Neural cell (in vitro differentiated cells): Measurements from ENCODE around the gene PGA4. TPM values are rescaled to one million over a fixed set of nuclear protein-coding genes. Genes with fewer than 3 reads are reported as not detected.
"Not testable (repeated sequence)": the region's sequence is repeated elsewhere in the genome, so short reads cannot be mapped to it uniquely, and the experiment has no call there.

ENCODE experiments used
- H2AFZ ChIP-seq: fragments of 200-600, 300-800 bp; sonication (generic), shearing (Covaris generic); 2 replicates; pipeline ENCODE4 v1.6.0; 2014; ENCODE audit warnings: low read depth, mild to moderate bottlenecking, antibody characterized with exemption, low read length, moderate library complexity
- H3F3A ChIP-seq: fragments of 200-600 bp; shearing (Covaris generic); 2 replicates; pipeline ENCODE4 v1.6.1; 2016; ENCODE audit warnings: mild to moderate bottlenecking, moderate library complexity, mixed read lengths, antibody characterized with exemption, low read length; ENCODE audit not compliant: insufficient read depth, poor library complexity, severe bottlenecking
- H3K27ac ChIP-seq: fragments of 200-600, 300-800 bp; sonication (generic), shearing (Covaris generic); 2 replicates; pipeline ENCODE4 v1.5.1; 2014; ENCODE audit warnings: mild to moderate bottlenecking, low read length, moderate library complexity
- H3K27me3 ChIP-seq: fragments of 300-800, 200-600 bp; sonication (generic), shearing (Covaris generic); 2 replicates; pipeline ENCODE4 v1.6.0; 2014; ENCODE audit warnings: mild to moderate bottlenecking, low read depth, low read length, moderate library complexity; ENCODE audit not compliant: insufficient read depth
- H3K36me3 ChIP-seq: fragments of 300-800, 200-600 bp; sonication (generic), shearing (Covaris generic); 2 replicates; pipeline ENCODE4 v1.5.1; 2014; ENCODE audit warnings: mild to moderate bottlenecking, antibody characterized with exemption, low read length, moderate library complexity; ENCODE audit not compliant: insufficient read depth
- H3K4me2 ChIP-seq: fragments of 300-800, 200-600 bp; sonication (generic), shearing (Covaris generic); 2 replicates; pipeline ENCODE4 v1.6.0; 2014; ENCODE audit warnings: mild to moderate bottlenecking, low read length
- H3K4me3 ChIP-seq: fragments of 300-800, 200-600 bp; sonication (generic), shearing (Covaris generic); 2 replicates; pipeline ENCODE4 v1.5.1; 2014; ENCODE audit warnings: mild to moderate bottlenecking, low read length, moderate library complexity
- H3K79me2 ChIP-seq: fragments of 200-600 bp; shearing (Covaris generic); replicated peaks from 2 replicates; pipeline ENCODE4 v1.6.0; 2014; ENCODE audit warnings: mild to moderate bottlenecking, low read length, moderate library complexity; ENCODE audit not compliant: insufficient read depth
- H3K9ac ChIP-seq: fragments of 300-800, 200-600 bp; sonication (generic), shearing (Covaris generic); 2 replicates; pipeline ENCODE4 v1.6.1; 2016; ENCODE audit warnings: mild to moderate bottlenecking, low read length, mixed read lengths
- H3K9me2 ChIP-seq: fragments of 200-600 bp; shearing (Covaris generic); 2 replicates; pipeline ENCODE4 v1.6.1; 2016; ENCODE audit warnings: mild to moderate bottlenecking, low read length, mixed read lengths; ENCODE audit not compliant: insufficient read depth
- H3K9me3 ChIP-seq: fragments of 200-600, 300-800 bp; sonication (generic), shearing (Covaris generic); 2 replicates; pipeline ENCODE4 v1.6.1; 2016; ENCODE audit warnings: mild to moderate bottlenecking, mixed run types, low read length, moderate library complexity, mixed read lengths
- H4K20me1 ChIP-seq: fragments of 200-600 bp; shearing (Covaris generic); 2 replicates; pipeline ENCODE4 v1.6.1; 2016; ENCODE audit warnings: mild to moderate bottlenecking, mixed run types; ENCODE audit not compliant: insufficient read depth
- polyA plus RNA-seq: library from polyadenylated mRNA; depleted of rRNA; stranded (reverse); fragments of >200 nt; gene quantifications from 2 replicates; pipeline ENCODE4 v1.2.3, GENCODE V29; 2014

The PGA4 gene
- polyA plus RNA-seq, 1 donor from 2014 or later: not detected

DNA sequence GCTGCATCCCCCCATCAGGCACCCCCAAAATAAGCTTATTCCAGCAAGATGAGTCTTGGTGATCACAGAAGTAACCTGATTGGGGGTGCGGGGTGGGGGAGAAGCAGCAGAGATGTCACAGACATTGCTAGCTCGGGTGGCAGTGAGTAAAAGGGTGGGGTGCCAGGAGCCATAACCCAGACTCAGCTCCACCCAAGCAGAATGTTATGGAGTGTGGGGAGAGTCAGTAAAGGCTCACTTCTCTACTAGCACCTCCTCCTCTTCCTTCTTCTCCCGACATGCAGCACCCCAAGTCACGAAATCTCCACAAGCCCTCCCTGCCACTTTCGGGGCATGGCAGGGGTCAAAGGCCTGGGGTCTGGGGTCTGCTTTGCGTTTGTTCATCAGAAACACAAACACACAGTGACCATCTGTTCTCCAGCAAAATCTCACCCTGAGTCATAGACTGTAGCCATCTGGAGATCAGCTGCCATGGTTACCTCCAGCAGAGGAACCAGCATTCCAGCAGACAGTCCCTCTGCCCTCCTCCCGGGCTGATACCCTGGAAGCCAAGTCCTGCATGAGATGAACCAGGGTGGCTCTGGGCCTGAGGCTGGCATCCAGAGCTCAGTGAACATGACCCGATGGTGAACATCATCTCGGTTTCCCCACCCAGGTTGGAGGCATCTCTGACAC, 14.4 kb upstream of the PGA4 start:
- not testable (repeated sequence) for H3K4me2 ChIP-seq, H3K9me3 ChIP-seq, H3F3A ChIP-seq, H3K4me3 ChIP-seq, H3K27me3 ChIP-seq, H3K9ac ChIP-seq, H4K20me1 ChIP-seq, H3K27ac ChIP-seq, H3K79me2 ChIP-seq, H2AFZ ChIP-seq, H3K9me2 ChIP-seq, H3K36me3 ChIP-seq

DNA sequence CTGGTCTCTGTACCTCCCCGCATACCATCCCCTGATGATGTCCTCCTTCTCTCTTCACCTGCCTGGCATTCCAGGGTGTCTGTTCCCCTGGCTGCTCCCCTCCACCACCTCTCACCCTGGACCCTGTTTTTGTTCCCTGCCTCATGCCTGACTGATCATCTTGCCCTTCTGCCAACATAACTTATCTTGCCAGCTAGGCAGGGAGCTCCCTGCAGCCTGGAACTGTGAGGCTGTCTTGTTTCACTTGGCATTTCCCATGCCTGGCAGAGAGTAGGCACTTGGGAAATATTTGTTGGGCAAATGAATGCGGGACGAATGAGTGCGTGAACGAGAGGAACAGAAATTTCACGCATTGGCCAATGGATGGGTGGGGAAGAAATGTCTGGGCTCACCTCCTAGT, 11.5 kb upstream of the PGA4 start:
- not testable (repeated sequence) for H3K36me3 ChIP-seq, H3K9ac ChIP-seq, H3K4me2 ChIP-seq, H3K27me3 ChIP-seq, H3K9me2 ChIP-seq, H3K4me3 ChIP-seq, H2AFZ ChIP-seq, H3K79me2 ChIP-seq, H4K20me1 ChIP-seq, H3F3A ChIP-seq, H3K27ac ChIP-seq, H3K9me3 ChIP-seq

DNA sequence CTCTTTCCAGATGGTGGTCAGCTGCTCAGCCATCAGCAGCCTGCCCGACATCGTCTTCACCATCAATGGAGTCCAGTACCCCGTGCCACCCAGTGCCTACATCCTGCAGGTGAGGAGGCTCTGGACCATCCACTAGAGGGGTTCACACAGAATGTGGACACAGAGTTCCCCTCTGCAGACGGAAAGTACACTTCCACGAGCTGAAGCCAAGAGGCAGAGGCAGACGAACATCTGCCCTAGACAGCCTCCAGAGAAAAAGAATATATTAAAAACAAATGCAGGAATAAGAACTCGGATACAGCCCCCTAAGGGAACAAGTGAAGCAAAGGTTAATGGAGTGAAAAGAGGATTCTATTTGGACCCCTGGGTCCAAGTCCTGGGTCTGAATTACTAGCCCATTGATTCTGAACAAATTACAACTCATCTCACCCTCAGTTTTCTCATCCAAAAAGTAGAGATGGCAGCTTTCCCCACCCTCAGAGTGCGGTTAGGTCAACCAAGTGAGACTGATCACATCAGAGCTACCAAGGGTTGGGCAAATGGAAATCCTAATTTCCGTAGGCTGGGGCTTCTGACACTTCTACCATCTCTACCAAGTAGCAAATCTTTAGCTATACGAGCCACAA, 10.7 kb upstream of the PGA4 start:
- not testable (repeated sequence) for H3F3A ChIP-seq, H3K9ac ChIP-seq, H4K20me1 ChIP-seq, H3K9me3 ChIP-seq, H3K27ac ChIP-seq, H2AFZ ChIP-seq, H3K27me3 ChIP-seq, H3K36me3 ChIP-seq, H3K4me3 ChIP-seq, H3K79me2 ChIP-seq, H3K9me2 ChIP-seq, H3K4me2 ChIP-seq

DNA sequence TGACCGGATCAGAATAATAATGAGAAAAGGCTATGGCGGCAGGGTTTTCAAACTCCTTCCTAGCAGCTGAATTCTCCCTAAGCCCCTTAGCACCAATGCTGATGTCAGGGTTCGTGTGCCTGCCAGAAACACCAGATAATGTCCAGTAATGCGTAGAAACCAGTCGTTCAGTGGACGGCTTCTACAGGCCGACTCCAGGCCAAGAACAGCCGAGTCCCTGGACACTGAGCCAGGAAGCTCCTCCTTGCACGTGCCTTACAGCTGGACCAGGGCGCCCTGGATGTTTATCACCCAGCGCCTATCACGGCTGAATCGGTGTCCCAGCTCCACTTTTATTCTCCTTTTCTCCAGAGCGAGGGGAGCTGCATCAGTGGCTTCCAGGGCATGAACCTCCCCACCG, 9.9 kb upstream of the PGA4 start:
- not testable (repeated sequence) for H3K9me2 ChIP-seq, H3K79me2 ChIP-seq, H3K27me3 ChIP-seq, H2AFZ ChIP-seq, H4K20me1 ChIP-seq, H3K9ac ChIP-seq, H3F3A ChIP-seq, H3K9me3 ChIP-seq, H3K36me3 ChIP-seq, H3K4me2 ChIP-seq, H3K4me3 ChIP-seq, H3K27ac ChIP-seq

DNA sequence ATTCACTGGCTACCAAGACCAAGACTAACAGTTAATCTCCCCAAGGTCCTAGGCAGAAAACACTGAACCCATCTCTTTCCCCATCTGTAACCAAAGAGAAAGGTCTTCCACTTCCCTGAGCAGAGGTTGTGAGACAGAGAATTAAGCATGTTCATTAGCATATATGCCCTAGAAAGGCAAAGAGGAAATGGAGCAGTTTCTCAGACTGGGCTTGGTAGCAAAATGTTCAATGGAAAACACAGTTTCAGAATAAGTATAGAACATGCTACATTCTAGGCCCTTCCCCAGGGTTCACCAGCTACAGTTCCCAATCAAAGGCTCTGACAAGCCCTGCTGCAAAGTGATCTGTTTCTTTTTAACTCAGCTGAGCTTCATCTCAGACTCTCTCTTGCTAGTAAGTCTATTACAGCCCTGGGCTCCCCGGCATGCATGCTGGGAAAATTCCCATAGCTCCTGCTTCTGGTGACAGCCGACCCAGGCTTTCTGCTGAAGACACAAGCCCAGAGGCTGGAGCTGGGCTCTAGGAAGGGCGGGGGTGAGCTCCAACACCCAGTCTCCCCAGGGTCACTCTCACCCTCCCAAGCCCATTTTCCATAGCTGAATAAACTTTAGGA, 8.3 kb upstream of the PGA4 start:
- H3K4me3 ChIP-seq, H3K9ac ChIP-seq, H3F3A ChIP-seq, H3K4me2 ChIP-seq, H3K79me2 ChIP-seq, H3K27ac ChIP-seq, H3K36me3 ChIP-seq, H3K9me2 ChIP-seq, H3K27me3 ChIP-seq, H2AFZ ChIP-seq, H4K20me1 ChIP-seq, H3K9me3 ChIP-seq: not testable (repeated sequence)

DNA sequence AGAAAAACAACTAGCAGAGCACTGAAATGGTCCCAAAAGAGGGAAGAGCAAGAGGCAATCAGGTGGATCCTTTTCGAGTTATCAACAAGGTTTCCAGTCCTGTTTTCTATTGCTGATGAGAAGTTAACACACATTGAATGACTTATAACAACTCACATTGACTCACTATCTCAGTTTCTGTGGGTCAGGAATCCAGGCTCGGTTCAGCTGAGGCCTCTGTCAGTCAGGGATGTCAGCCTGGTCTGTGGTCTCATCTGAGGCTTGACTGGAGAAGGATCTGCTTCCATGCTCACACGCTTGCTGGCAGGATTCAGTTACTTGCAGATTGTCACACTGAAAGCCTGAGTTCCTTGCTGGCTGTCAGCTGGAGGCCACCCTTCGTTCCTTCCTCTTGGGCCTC, 3.8 kb upstream of the PGA4 start:
- H3K9me3 ChIP-seq, H3K36me3 ChIP-seq, H3K27me3 ChIP-seq, H4K20me1 ChIP-seq, H3K27ac ChIP-seq, H3K9ac ChIP-seq, H3K4me3 ChIP-seq, H3K9me2 ChIP-seq, H3K79me2 ChIP-seq, H3K4me2 ChIP-seq, H2AFZ ChIP-seq, H3F3A ChIP-seq: not testable (repeated sequence)

DNA sequence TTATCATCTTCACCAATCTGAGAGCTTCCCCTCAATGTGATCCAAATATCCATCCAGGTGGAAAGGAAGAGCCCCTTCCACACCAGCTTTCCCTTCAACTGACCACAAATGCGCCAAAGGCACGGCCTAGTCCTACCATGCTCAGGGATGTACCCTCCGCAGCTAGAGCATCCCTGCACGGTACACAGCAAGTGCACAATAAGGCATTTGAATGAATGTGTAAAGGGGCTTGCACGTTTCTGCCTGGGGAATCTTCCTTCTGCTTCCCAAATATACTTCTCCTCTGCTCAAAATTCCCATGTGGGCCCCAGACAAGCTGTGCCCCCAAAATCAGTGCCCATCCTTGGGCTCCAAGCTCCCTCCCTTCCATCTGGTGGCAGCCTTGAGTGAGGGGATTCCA, 3.1 kb upstream of the PGA4 start:
- H3K79me2 ChIP-seq: not testable (repeated sequence)

DNA sequence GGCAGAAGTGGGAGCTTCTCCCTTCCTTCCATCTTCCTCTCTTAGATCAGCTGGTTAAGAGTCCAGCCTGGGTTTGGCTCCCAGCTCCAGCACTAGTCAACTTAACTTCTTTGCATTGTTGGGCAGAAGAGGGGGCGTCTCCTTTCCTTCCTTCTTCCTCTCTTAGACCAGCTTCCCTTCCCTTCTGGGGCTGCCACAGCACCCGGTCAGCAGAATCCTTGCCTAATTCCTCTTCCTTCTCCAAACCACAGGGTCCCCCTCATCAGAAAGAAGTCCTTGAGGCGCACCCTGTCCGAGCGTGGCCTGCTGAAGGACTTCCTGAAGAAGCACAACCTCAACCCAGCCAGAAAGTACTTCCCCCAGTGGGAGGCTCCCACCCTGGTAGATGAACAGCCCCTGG, 545 bp downstream of the PGA4 start:
- not testable (repeated sequence) for H3K27me3 ChIP-seq, H3F3A ChIP-seq, H3K4me3 ChIP-seq, H3K27ac ChIP-seq, H3K79me2 ChIP-seq, H3K4me2 ChIP-seq, H3K9ac ChIP-seq, H3K36me3 ChIP-seq, H3K9me3 ChIP-seq, H3K9me2 ChIP-seq, H4K20me1 ChIP-seq, H2AFZ ChIP-seq

More for the DNA sequence above, 3.1 kb upstream of the PGA4 start:
- H3K9ac ChIP-seq, H3K9me2 ChIP-seq, H3K36me3 ChIP-seq, H3F3A ChIP-seq, H3K27me3 ChIP-seq, H3K4me2 ChIP-seq, H3K9me3 ChIP-seq, H2AFZ ChIP-seq, H3K27ac ChIP-seq, H4K20me1 ChIP-seq, H3K4me3 ChIP-seq: not testable (repeated sequence)
